Skeletal muscle tissue (tissue), 4 donors: Measurements from ENCODE around the gene ENO3. TPM values are rescaled to one million over a fixed set of nuclear protein-coding genes. Genes with fewer than 3 reads are reported as not detected.

Experiments
- H3K27ac ChIP-seq: one replicate; pipeline ENCODE4 v1.7.0; 2013; ENCODE audit warnings: mild to moderate bottlenecking, low read depth, low read length, inconsistent platforms
- H3K27me3 ChIP-seq, 3 donors: one replicate each; pipeline ENCODE4 v1.7.0; 2013; ENCODE audit warnings: low read length in 3 of 3; ENCODE audit not compliant: control insufficient read depth in 3 of 3, insufficient read depth in 3 of 3
- H3K36me3 ChIP-seq, 3 donors: one replicate each; pipeline ENCODE4 v1.7.0; 2013; ENCODE audit warnings: low read length in 3 of 3; ENCODE audit not compliant: control insufficient read depth in 3 of 3, insufficient read depth in 3 of 3
- H3K4me1 ChIP-seq, 3 donors: one replicate each; pipeline ENCODE4 v1.7.0; 2013; ENCODE audit warnings: low read length in 3 of 3, mild to moderate bottlenecking in 3 of 3; ENCODE audit not compliant: control insufficient read depth in 3 of 3, insufficient read depth in 3 of 3
- H3K4me3 ChIP-seq, 3 donors: one replicate each; pipeline ENCODE4 v1.7.0; 2013; ENCODE audit warnings: low read length in 3 of 3
- H3K9ac ChIP-seq, 3 donors: one replicate each; pipeline ENCODE4 v1.7.0; 2013; ENCODE audit warnings: low read length in 3 of 3, mild to moderate bottlenecking in 3 of 3, moderate library complexity in 2 of 3, low read depth in 1 of 3
- H3K9me3 ChIP-seq, 3 donors: one replicate each; pipeline ENCODE4 v1.7.0; 2013; ENCODE audit warnings: low read length in 3 of 3; ENCODE audit not compliant: control insufficient read depth in 3 of 3
- total RNA-seq: library from RNA; depleted of rRNA; stranded (reverse); fragments of >200 nt; gene quantifications from one replicate; pipeline ENCODE4 v1.2.3, GENCODE V29; 2014
- donor health status: Osteomylitis.

Gene ENO3
- total RNA-seq, 1 donor from 2014 or later, result 2,880 TPM

DNA sequence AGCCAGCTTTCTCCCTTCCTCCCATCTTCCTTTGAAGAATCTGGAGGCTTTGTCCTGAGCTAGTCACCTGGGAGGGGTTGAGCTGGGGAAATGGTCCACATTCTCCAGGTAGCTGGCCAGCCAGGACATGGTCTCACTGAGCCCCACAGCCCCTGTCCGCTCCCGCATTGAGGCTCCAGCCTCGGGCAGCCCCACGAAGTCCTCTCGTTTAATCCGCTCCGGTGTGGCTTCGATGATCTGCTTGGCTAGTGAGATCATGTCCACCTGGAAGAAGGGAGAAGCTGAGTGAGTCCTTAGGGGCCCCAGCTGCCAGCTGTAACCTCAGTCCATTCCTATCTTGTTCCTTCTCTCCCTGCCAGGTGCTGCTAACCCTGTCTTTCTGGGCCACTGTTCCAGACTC, 19.4 kb downstream of the ENO3 start:
- H3K9ac ChIP-seq, result peak overlapping the region in 1 of 3 donors; percentile 2
- H3K9me3 ChIP-seq, result no peaks in the 10 kb centered on the region
- H3K27me3 ChIP-seq, result no peaks in the 10 kb centered on the region
- peaks cover 72 to 83% (median 73%) of the 10 kb centered on the region in 3 donors for H3K4me1 ChIP-seq
- H3K4me3 ChIP-seq, result no peak overlapping the region
- peak overlapping the region; percentile 45 for H3K27ac ChIP-seq
- peaks cover 33 to 40% (median 35%) of the 10 kb centered on the region in 3 donors for H3K36me3 ChIP-seq

DNA sequence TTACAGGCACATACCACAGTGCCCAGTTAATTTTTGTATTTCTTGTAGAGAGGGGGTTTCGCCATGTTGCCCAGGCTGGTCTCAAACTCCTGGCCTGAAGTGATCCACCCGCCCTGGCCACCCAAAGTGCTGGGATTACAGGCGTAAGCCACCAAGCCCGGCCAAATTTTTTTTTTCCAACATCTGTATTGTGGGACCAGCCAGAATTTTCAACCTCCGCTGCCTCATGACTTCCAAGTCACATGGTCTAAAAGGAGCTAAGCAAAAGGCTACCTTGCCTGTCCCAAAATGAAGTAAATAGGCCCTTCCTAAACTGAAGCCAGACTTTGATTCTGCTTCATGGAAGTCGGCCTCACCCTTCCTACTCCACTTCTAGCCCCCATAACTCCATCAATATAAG, 20.9 kb downstream of the ENO3 start:
- peak overlapping the region; percentile 86 for H3K27ac ChIP-seq
- H3K27me3 ChIP-seq, result no peaks in the 10 kb centered on the region
- H3K4me1 ChIP-seq, result peaks cover 68 to 76% (median 70%) of the 10 kb centered on the region in 3 donors
- H3K4me3 ChIP-seq, result no peak overlapping the region
- H3K9me3 ChIP-seq, result no peaks in the 10 kb centered on the region
- peak overlapping the region in 2 of 3 donors; percentile 47 to 68 for H3K9ac ChIP-seq
- peaks cover 38 to 47% (median 39%) of the 10 kb centered on the region in 3 donors for H3K36me3 ChIP-seq

DNA sequence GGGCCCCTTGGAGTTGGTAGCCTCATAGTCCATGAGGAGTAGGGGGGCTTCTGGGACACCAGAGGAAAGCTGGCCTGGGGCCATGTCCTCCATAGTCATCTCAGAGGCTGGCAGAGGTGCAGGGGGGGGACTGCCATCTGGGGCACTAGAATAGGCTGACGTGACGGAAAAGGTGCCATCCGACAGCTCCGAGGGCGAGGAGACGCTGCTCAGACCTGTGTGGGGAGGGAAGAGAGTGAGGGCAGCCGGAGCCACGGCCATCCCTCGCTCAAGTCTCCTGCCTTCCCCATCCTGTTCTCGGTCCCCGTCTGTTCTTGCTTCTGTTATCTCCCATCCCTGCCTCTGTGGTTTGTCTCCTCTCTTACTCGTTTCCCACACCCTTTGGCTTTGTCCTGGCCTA, 21.4 kb downstream of the ENO3 start:
- H3K4me1 ChIP-seq, result peaks cover 68 to 75% (median 70%) of the 10 kb centered on the region in 3 donors
- H3K36me3 ChIP-seq, result peaks cover 43 to 51% (median 44%) of the 10 kb centered on the region in 3 donors
- no peaks in the 10 kb centered on the region for H3K9me3 ChIP-seq
- peak overlapping the region; percentile 47 to 68 (median 60) for H3K9ac ChIP-seq
- no peaks in the 10 kb centered on the region for H3K27me3 ChIP-seq
- H3K4me3 ChIP-seq, result no peak overlapping the region
- peak overlapping the region; percentile 86 for H3K27ac ChIP-seq

DNA sequence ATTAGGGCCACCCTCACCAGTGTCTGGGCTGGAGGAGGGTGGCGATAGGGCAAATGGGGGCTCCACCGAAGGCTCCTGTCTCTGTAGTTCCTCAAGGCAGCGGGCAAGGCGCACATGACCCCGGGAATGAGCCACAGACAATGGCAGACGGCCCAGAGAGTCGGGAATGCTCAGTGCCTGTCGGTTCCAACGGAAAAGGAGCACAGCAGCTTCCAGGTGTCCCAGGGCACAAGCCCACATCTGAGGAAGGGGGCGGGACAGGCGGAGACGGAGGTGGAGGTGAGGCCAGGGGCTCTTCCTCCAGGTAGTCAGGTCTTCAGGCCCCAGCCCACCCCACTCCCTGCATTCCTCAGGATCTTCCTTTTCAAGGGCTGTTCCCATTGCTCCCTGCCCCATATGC, 21.8 kb downstream of the ENO3 start:
- no peaks in the 10 kb centered on the region for H3K9me3 ChIP-seq
- H3K27me3 ChIP-seq, result no peaks in the 10 kb centered on the region
- peak overlapping the region in 1 of 3 donors; percentile 18 for H3K4me3 ChIP-seq
- peaks cover 68 to 75% (median 70%) of the 10 kb centered on the region in 3 donors for H3K4me1 ChIP-seq
- peaks cover 47 to 55% (median 48%) of the 10 kb centered on the region in 3 donors for H3K36me3 ChIP-seq
- peak overlapping the region; percentile 86 for H3K27ac ChIP-seq
- H3K9ac ChIP-seq, result peak overlapping the region; percentile 47 to 68 (median 60)

DNA sequence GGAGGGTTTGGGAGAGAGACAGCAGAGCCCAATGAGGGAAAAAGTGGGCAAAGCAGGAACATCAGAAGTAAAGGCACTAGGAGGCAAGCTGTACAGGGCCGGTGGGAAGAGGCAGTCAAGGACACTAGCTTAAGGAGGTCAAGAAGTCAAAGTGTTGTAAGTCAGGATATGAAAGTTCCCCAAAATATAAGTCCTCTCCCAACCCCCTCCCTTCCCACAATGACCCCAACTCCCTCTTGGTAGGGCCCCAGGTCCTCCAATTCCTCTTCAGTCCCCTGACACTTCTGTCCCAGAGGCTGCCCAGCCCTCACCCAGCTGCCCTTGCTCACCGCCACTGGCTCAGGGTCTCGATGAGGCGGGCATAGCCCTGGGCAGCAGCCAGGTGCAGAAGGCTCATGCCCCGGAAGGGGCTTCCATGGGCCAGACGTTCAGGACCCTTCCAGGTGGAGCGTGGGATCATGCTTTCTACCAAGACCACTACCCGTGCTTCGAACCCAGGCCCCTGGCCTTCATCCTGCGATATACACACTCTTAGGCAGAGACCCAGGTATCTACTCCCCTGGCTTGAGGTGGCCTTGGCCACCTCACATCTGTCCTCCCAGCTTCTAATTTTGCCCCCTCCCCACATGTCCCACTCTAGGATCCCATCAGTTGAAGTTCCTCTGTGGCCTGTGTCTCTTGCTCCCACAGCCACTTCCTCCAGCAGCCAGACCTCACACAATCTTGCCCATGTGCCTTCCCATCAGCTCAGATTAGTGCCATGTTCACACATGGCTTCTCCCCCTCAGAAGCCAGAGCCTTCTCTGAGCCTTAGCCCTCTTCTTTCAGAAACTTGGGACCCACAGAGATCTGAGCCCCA, 22.6 kb downstream of the ENO3 start:
- H3K4me3 ChIP-seq, result peak overlapping the region; percentile 27 to 61 (median 32)
- peak overlapping the region; percentile 86 for H3K27ac ChIP-seq
- H3K36me3 ChIP-seq, result peaks cover 55 to 62% (median 55%) of the 10 kb centered on the region in 3 donors

DNA sequence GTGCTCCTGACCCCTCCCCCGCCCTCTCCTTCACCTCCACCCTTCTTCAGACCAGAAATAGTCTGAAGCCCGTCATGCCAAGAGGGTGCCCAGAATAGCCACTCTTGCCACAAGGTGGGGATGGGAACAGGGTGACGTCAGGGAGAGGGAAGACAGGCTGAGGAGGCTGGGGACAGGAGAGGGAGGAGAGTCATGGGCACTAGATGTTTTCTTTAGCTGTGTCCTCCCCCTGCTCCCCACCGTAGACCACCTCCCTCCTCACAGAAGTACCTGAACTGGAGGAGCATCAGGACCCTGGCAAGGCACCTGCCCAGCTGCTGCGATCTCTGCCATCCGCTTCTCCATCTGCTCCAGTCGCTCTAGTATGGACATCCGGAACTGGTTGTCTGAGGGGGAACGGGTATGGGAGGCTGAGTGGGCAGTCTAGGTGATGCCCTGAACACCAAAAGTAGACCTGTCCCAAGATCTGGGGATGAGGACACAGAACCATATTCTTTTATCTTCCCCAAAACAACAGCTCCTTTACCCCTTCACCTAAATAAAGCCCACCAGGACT, 23.3 kb downstream of the ENO3 start:
- Histone ChIP-seq H3K27me3 (no peaks in the 10 kb centered on the region), H3K36me3 (peaks cover 56 to 69% (median 57%) of the 10 kb centered on the region in 3 donors), H3K27ac (peak overlapping the region; percentile 86), H3K4me3 (peak overlapping the region in 2 of 3 donors; percentile 32 to 61), H3K4me1 (peaks cover 54 to 70% (median 59%) of the 10 kb centered on the region in 3 donors), H3K9ac (peak overlapping the region; percentile 60 to 71 (median 66)), H3K9me3 (no peaks in the 10 kb centered on the region)

More for the DNA sequence above, 22.6 kb downstream of the ENO3 start:
- Histone ChIP-seq H3K9ac (peak overlapping the region; percentile 47 to 60 (median 55)), H3K9me3 (no peaks in the 10 kb centered on the region), H3K4me1 (peaks cover 61 to 74% (median 66%) of the 10 kb centered on the region in 3 donors), H3K27me3 (no peaks in the 10 kb centered on the region)

DNA sequence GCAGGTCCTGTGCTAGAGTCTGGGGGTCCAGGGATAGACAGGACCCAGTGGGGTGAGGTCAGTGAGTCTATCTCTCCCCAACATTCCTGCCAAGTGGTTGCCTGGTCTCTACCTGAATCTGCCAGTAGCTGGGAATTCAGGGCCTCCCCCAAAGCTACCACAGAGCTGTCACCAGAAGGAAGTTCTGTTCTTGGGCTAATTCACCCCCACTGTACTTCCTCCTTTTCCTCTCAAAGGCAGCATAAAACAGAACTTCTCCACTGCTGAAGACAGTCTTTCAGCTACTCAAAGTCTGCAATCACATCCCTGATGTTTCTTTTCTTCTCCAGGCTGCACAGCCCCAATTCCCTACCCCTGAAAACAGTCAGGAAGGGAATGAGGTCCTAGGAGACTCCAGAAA, 27.8 kb downstream of the ENO3 start:
- Histone ChIP-seq H3K9me3 (no peaks in the 10 kb centered on the region), H3K27me3 (no peaks in the 10 kb centered on the region), H3K4me1 (peaks cover 21 to 35% (median 25%) of the 10 kb centered on the region in 3 donors), H3K36me3 (peaks cover 55 to 63% (median 60%) of the 10 kb centered on the region in 3 donors), H3K9ac (no peak overlapping the region), H3K4me3 (no peak overlapping the region), H3K27ac (no peak overlapping the region)

DNA sequence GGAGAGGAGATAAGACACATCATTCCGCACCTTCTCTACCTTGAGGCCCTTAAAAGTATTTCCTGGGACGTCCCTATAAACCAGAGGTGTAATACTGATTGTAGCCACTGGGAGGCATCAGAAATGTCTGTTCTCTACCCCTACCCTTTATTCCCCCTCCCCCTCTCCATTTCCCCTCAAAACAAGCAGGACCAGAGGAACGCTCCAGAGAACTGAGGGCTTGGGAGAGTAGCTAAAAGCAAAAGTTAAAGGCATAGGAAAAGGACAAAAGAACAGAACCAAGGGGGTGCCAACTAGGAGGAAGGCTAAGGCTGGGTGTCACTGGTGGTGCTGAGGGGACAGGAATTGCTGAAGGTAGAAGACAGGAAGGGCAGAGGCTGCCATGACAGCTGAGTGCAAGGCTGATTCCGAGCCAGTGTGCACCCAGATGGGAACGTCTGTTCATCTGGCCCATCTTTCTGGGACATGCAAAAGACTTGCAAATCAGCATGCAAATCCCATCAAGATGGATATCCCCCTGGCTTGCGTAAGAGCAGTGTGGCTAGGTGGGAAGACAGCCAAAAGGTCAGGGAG, 29.8 kb downstream of the ENO3 start:
- H3K27me3 ChIP-seq, result no peaks in the 10 kb centered on the region
- no peaks in the 10 kb centered on the region for H3K9me3 ChIP-seq
- H3K27ac ChIP-seq, result no peak overlapping the region
- no peak overlapping the region for H3K4me3 ChIP-seq
- peaks cover 6 to 18% (median 9%) of the 10 kb centered on the region in 3 donors for H3K4me1 ChIP-seq
- H3K9ac ChIP-seq, result no peak overlapping the region
- peaks cover 50 to 65% (median 61%) of the 10 kb centered on the region in 3 donors for H3K36me3 ChIP-seq

DNA sequence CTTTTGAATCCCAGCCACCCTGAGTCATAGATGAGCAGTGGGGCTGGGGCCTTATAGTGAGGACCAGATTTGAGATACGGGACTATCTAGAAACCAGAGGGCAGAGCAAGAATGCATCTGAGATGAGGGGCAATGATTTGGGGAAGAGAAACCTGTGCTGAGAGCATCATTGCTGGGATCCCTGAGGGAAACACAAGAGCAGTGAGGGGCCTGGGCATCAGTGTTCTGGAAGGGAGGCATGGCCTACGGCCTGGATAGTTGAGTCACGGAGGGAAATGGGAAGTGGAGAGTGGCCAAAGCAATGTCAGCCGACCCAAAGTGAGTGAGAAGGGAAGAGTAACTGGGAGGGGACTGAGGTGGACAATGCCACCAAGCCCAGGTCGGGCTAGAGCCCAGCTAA, 31.4 kb downstream of the ENO3 start:
- Histone ChIP-seq H3K4me3 (no peak overlapping the region), H3K36me3 (peaks cover 43 to 59% (median 52%) of the 10 kb centered on the region in 3 donors), H3K4me1 (peaks cover 18 to 31% (median 22%) of the 10 kb centered on the region in 3 donors), H3K27me3 (no peaks in the 10 kb centered on the region), H3K9me3 (no peaks in the 10 kb centered on the region), H3K9ac (no peak overlapping the region), H3K27ac (no peak overlapping the region)
